ENCODE data around the gene BMP10.

Gene BMP10

DNA sequence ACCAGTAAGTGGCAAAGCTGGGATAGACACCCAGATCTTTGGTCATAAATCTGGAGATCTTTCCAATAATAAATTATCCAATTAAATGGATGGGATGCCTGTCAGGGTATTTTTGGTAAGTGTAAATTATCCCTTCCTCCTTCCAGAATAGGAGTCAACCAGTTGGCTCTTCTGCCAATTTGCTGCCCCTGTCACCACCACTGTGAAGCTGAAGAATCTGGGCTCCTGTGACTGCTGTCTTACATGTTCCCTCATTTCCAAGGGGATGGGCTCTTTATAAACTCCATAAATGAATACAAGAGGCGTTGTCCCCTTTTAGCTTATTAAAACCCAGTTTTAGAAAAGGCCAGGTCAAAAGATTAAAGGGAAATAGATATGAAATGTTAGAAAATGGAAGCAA is 17.8 kb upstream of the BMP10 start:
- no peak for DNase-seq

DNA sequence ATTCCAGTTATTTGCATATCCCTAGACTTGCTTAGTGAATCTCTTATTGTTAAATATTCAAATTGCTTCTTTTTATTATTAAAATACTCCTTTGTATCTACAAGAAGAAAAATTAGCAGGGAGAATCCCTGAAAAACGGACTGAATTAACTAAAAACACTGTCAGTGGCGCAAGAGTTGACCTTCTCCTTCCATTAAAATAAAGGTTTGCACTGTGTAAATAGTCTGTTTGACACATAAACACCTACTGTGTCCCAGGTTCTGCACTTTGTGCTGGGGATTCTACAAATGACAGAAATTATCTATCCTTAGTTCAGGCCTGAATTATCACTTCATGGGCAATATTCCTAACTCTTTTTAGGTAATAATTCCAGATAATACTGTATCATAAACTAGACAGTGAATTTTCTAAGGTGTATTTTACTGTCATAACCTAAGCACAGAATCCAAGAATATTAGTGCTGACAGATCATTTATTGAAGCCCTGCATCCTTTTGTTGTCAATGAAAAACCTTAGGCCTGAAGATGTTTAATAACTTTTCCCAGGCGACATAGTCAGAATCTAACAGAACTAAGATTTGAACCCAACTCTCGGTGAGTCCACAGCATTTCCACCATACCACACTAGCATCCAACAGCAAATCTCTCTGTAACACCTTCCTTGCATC is 17.0 kb upstream of the BMP10 start:
- no peak for DNase-seq

DNA sequence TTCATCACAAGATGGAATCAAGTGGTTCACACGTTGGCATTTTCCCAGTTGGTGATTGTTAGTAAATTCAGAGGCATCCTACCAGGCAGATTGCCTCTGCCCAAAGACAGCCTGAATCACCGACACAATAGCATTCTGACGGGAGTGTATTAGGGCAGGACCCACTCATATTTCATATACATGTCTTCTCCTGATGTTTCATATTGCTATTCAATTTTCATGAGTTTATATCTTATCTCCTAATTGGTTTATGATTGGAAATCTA is 14.5 kb upstream of the BMP10 start:
- DNase-seq: no peak

DNA sequence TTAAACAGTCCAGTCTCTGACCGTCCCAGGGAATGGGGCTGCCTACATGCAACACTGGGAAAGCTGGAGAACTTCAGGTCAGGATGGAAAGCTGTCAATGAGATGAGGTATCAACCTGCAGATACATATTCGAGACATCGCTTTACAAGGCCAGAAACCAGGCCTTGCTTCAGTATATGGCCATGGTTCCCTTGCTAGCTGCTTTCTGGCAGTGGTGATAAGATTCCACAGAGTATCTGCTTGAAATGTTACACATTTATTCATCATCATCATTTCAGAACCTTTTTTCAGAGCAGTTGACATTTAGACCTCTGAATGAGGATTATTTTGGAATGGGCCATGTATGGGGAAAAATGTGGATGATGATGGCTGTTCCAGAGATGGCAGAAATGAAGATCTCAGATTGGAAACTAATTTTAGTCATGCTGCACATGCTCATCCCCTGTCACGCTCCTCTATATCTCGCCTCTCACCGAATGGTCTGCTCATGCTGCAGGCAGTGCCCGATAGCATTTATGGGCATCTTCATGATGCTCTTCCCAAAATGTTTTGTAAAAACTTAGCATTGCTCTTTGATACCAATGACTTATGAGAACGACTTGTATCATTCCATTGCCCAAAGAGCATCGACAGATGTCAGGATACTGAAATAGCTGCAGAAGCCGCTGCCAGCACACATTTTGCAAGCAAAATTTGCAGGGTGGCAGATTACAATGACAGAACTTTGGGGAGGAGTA is 14.0 kb upstream of the BMP10 start:
- DNase-seq: no peak

DNA sequence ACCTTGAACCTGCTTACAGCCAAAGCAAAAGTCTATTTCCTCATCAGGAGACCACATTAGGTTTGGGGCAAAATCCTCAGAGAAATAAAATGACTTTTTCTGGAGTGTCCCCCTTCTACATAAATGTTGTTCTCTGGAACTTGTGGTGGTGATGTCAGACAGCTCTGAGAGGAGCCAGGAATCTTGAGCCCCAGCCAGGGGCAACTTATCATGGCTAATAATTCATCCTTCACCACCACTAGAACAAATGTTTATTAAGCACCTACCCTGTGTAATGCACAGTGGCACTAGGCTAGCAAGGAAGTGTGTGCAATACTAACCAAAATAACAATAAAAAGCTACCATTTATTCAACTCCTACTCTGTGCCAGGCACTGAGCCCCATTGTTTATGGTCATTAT is 9.0 kb upstream of the BMP10 start:
- no peak for DNase-seq

DNA sequence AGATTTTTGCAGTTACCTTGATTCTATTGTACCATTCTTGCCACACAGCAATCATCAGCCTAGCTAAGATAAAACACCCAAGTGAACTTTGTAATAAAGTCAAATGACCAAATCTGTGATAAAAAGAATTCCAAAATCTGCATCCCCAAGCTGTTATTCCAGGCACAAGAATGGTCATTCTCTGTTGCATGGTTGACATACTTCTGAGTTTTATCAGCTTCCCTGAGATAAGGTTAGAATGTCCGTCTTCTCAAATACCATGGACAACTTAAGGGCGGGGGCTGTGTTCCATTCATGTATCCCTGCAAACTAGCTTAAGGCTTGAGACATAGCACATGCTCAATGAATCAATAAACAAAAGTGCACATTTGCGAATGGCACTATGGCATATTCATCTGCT is 8.1 kb upstream of the BMP10 start:
- no peak for DNase-seq

DNA sequence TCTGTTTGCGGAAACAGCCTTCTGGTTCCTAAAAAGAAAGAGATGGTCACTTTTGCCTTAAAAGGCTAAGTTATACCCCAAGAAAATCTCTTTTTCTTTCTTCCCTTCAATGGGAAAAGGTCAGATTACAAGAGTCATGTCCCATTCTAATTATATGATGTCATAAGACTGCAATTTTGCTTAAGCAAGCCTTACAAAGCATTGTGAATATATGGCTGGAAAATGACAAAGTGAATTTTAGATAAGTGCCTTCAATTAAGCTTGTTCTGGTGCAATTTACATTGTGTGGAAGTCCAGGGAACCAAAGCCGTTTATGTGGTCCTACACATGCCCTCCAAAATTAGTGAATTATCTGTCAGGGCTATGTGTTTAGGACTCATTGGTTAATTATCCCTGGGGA is 7.6 kb upstream of the BMP10 start:
- DNase-seq: no peak

DNA sequence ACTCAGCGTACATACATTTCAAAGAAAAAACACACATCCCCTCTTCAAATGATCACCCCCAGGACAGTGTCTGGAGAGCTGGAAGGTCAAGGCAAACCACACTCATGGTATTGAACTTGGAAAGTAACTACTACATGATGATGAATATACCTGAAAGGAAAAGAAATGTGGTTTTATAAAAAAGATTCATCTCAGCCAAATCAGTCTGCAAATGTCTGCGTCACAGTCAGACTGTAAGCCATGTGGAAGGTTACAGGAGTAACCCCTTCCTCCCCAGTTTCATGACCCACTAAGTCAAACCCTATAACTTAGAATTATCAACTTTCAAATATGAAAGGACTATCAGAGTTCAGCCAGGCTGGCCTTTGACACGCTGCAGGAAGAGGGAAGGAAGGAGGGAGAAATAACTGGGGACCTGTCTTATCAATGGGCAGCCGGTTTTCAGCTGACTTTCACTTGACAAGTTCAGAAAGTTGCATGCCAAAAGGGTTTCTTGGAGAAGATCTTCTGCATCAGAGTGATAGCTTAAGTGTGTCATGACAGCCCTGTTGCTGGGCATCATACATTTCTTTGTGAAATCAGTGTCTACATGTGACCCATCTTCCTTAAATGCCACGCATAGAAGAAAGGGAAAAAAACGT is 7.0 kb upstream of the BMP10 start:
- DNase-seq: no peak

DNA sequence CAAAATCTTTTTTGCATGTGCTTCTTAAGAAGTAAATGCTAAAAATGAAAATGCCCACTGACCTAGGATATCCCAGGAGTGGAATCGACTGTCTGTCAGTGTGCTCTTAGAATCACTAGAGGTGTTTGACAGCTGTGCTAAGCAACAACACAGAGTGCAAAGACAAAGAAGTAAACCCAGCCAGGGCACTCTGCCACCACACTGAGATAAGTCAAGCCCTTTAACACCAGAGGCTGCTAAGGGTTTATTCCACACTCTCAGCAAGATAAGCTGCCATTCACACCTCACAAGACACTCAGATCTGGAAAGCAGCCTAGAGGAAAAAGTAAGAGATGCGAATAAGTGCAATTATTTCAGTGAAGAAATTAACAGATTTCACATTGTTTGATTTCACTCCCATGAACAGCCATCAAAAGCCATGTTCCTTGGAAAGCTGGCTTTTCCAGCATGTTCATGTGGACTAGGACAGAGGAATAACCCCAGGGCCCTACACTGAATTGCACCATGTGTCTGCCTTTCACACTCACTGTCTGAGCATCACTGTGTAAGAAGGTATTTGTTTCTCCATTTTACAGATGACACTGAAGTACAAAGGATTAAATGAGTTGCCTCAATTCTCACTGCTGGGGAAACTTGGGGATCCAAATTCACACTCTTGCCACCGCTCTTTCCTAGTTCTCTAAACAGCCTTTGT is 6.0 kb upstream of the BMP10 start:
- DNase-seq: no peak

DNA sequence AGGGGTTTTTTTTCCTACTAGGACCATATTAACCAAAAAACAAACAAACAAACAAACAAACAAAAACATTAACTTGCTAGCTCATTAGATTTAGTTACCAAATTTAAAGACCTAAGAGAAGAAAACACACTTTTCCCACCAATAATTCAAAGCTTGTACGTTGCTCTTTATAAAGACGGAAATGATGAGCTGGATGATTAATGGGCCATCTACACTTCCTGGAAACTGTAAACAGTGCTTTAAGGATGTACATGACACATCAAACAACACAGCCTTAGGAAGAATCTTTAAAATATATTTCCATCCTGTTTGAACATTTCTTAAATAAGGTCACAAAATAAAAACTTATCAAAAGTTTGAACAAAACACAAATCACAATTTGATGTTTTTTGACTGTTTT is 982 bp downstream of the BMP10 start:
- no peak for DNase-seq

DNA sequence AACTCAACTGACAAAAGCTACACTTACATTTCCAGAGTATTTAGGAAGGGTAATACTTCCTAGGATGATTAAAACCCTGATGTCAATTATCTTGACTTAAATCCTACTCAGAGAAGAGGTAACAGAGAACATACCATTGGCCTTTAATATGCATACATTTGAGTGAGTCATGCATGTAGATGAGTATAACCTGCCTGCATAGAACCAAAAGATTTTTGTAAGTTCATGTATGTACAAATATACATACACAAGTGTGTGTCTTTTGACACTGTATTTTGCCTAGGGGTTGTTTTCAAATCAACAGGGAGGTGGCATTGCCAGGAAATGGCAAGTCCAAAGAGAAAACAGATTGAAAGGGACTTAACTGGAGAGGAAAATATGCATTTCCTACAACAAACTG is 6.1 kb downstream of the BMP10 start:
- no peak for DNase-seq

DNA sequence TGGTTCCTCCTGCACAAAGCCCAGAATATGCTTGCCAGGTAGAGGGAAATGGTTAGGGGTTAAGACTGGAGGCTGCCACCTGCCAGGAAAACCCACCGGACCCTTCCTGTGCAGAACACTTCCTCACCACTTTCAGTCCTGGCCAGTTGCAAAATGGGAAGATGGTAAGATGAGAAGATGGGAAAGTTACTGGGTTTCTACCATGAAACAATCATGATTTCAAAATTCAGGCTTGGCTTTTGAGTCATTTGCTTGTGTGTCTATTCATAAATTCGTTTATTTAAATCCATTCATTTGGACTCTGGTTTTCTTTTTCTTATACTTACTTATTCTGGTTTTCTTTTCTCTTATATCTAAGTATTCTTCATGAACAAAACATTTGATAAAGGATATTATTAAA is 7.2 kb downstream of the BMP10 start:
- no peak for DNase-seq

DNA sequence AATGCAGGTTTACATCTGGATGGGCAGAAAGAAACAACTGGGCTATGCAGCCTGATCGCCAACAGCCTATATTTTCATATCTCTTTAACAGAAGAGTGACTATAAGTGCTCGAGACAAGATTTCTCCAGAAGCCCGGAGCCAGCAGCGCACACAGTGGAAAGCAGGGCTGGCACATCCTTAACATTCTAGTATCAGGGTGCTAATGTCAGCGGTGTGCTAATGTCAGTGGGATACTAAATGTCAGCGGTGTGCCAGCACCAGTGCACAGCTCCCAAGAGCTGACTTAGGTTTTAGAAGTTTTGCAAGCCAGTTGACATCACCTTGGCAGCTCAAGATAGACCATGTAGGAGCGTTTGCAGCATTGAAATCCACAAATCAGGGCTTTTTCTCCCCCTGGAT is 8.3 kb downstream of the BMP10 start:
- DNase-seq: no peak

DNA sequence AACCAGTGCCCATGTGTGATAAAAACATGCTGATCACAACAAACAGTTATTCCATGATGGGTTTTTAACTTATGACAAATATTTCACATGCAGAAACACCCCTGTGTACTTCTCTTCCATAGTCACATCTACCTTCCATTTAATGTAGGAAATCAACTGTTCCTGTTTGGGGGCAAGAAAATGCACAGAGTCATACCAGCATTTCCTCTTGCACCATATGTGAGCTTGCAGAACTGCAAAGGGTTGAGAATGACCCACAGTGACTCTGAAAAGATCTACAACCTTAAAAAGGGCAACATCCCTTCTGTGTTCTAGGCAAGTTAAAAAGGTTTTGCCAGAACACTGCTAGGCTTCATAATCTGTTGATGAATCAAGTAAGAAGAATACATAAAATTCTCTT is 9.9 kb downstream of the BMP10 start:
- DNase-seq: no peak

DNA sequence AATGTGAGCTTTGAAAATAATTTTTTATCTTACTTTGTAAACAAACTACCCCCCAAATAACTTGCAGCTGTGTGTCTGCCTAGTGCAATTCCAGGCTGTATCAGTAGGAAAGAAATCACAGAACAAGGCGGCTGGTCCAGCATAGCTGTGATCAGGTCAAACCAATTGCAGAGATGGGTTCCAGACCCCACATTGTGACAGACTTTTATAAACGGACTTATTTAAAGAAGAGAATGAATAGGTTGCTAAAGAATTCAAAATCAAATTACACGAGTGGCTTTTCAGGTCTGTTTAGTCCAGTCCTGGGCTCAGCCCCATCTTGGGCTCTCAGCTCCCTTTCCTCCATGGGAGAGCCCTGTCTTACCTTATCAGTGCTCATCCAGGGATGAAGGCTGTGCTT is 11.1 kb downstream of the BMP10 start:
- DNase-seq: no peak

DNA sequence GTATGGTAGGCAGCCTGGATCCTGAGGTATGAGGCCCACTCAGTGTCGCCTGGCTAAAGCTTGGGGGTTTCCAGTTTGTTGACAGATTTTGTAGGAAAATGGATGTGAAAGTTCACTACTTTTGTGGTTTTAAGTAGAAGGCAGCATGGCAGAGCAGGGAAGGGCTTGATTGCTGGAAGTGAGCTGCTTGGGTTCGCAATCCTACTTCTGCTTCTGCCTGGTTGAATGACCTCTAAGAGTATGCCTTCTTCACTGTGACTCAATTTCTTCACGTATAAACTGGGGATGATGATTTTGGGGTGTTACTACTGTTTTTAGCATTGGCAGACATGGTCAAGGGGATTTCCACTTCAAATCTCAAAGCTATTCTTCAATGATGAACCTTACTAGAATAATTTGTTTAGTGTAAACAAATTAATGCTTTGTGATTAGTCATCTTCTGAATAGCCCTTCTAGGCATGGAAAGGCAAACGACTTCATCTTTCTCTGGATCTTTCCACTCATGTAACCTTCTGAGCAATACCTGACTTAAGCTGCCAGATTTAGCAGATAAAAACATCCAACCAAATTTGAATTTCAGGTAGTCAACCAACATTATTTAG is 13.2 kb downstream of the BMP10 start:
- no peak for DNase-seq

DNA sequence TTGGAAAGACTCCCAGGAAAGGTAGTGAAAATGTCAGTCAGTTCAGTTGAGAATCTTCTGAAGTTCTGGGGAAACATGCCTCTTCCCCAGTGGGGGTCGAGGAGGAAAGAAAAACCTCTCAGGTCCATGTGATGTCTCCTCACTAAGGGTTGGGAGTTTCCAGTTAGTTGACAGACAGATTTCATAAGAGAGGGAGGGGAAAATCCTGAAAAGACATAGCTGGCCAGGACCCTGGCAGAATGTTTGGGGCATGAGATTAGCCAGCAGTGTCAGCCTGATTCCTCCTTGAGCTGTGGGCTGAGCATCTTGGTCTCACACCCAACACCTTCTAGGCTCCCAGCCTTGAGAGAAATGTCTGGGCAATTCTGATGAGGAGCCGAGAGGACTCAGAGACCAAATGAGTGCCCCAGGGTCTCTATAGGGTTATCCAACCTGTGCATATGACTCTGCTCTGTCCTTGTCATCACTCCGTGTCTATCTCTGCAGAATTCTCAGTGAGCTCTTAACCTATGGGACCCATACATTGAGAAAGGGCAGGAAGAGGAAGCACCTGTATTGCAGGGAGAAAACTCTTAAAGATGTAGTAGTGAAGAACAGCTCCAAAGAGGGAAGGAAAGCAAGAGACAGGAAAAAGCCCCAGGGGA is 13.9 kb downstream of the BMP10 start:
- no peak for DNase-seq

DNA sequence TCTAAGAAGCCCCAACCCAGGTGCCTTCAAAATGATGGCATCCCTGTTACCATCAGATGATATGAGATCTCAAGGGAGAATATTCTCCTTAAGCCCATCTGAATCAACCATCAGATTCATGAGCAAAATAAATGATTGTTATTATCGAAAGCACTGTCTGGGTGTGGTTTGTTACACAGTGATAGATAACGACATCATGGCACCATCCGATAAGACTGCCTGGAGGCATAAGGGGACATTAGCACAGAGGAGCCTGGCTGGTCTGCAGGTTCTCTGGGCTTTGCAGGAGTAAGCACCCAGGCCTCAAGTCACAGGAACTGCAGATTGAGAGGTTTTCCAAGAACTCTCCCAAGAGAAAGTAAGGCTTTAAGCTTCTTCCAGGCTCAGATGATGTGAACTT is 15.6 kb downstream of the BMP10 start:
- no peak for DNase-seq

DNA sequence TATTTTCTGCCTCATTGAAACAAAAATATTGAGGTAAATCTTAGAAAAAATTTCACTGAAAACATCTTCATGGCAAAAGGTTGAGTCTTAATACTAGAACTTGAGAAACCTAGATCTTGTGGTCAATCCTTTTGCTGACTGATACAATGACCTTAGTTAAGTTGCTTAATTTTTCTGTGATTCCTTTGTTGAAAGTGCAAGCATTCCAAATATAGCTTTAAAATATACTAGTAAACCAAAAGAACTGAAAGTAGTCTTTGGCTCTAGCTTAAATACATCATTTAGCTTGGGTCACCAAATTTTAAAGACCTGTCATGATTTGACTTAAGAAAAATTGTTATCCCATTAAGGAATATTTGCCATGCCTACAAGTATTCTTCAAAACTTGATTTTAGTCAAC is 16.7 kb downstream of the BMP10 start:
- no peak for DNase-seq

DNA sequence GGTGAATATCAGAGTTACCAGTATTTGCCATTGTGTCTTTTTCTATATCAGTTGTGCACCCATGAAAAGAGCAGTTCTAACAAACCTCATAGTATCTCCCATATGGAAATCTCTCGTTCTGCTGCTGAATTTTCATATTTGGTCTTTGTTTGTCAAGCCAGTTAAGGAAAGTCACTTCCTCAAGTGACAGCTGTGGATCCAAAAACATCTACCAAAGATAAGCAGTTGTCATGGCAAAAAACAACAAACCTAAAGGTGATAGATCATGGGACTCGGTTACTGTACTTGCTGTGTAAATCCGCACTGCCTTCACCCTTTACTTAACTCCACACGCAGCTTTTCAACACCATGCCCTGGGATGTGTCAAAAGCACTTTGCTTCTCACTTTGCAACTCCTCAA is 17.3 kb downstream of the BMP10 start:
- no peak for DNase-seq

DNA sequence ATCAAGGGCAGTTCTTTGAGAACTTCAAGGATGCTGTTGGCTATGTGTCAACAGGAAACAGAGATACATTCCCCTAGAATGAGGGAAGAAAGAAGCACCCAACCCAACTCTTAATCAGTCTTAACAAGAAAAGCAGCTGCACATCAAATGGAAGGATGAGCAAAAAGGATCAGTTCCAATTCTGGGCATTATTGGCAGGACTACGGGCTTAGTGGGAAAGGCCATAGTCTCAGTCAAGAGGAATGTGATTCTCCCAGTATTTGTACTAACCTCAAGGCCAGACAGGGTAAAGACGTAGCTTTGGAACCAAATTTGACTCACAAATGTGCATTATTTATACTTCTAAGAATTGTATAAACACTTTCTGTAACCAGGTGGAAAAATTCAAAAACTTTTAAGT is 18.2 kb downstream of the BMP10 start:
- no peak for DNase-seq

DNA sequence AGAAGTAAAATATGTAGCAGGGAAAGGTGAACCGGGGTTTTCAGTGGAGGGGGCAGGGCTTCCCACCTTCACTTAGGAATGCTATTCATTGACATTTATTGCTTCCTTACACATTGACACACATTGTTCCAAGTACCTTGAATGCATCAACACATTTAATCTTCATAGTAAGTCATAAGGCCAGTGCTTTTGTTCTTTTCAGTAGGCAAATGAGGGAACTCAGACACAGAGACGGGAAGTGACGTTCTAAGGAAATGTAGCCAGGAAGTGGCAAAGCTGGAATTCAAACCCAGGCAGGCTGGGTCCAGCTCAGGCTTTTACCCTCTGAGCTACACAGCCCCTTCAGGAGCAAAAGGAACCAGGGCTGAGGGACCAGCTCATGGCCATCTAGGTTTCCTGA is 20.7 kb downstream of the BMP10 start:
- DNase-seq: no peak

DNA sequence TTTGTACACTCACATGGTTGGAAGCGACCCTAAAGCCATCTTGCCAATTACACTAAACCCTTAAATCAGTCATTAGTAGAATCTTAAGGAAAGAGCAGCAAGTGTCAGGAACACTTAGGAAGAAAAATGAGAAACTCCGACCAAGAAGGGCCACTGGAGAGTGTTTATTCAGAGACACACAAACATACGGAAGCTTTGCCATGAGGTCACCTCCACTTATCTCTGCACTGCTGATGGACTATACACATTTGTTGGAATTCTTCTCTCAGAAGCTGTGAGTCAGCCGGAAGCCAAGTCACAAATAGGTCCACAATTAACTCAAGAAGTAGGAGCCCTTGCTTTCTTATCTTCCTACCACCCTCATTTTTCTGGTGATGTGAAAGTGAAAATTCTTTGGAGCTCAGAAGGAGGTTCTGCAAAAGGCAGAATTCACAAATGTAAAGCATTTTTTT is 21.6 kb downstream of the BMP10 start:
- no peak for DNase-seq

All from activated T-cell treated with anti-CD3 and anti-CD28 coated beads, Interleukin-2, amount 50 U/mL, for 1 hour (primary cell).